HepG2 (cell line): ENCODE data around the gene MTMR4.

Experiments
- SMAD1 ChIP-seq: sonication (generic); formaldehyde crosslinking; IDR thresholded peaks from 2 replicates; pipeline ENCODE4 v1.4.0; 2020; ENCODE audit warnings: missing genetic modification reagents, low read depth, mild to moderate bottlenecking, borderline replicate concordance
- TF ChIP-seq, protein P1 (sequence below): IDR thresholded peaks from 2 replicates; pipeline ENCODE4 v1.6.1; 2012; ENCODE audit warnings: inconsistent platforms

GRCh38 chr17:58491510-58492045, 22.9 kb downstream of the MTMR4 start:
- no peak for TF ChIP-seq SMAD1 (CRISPR knock-in tag)
- TF ChIP-seq, protein P1, sequence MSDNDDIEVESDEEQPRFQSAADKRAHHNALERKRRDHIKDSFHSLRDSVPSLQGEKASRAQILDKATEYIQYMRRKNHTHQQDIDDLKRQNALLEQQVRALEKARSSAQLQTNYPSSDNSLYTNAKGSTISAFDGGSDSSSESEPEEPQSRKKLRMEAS: no peak
